Gastroesophageal sphincter (tissue), 3 donors: ENCODE results near the gene NKAIN2.

ENCODE experiments used
- POLR2A ChIP-seq, 2 donors: fragments of 450-650 bp; IDR thresholded peaks; one replicate each; pipeline ENCODE4 v1.6.1; 2017; ENCODE audit warnings: antibody characterized with exemption in 2 of 2, mild to moderate bottlenecking in 2 of 2, moderate library complexity in 1 of 2
- POLR2AphosphoS5 ChIP-seq: sonication (generic); formaldehyde crosslinking; IDR thresholded peaks from one replicate; pipeline ENCODE4 v1.6.1; 2017; ENCODE audit warnings: antibody characterized with exemption
- TF ChIP-seq, protein P1 (sequence below), 4 experiments: fragments of 200-600 bp in 2 of 4; fragments of 450-650 bp in 2 of 4; sonication (generic) in 1 of 4; IDR thresholded peaks; one replicate each; pipeline ENCODE4 v1.5.1; 2017 to 2019; ENCODE audit warnings: antibody characterized with exemption in 4 of 4, mild to moderate bottlenecking in 2 of 4, moderate library complexity in 2 of 4

- TF ChIP-seq, protein P1, sequence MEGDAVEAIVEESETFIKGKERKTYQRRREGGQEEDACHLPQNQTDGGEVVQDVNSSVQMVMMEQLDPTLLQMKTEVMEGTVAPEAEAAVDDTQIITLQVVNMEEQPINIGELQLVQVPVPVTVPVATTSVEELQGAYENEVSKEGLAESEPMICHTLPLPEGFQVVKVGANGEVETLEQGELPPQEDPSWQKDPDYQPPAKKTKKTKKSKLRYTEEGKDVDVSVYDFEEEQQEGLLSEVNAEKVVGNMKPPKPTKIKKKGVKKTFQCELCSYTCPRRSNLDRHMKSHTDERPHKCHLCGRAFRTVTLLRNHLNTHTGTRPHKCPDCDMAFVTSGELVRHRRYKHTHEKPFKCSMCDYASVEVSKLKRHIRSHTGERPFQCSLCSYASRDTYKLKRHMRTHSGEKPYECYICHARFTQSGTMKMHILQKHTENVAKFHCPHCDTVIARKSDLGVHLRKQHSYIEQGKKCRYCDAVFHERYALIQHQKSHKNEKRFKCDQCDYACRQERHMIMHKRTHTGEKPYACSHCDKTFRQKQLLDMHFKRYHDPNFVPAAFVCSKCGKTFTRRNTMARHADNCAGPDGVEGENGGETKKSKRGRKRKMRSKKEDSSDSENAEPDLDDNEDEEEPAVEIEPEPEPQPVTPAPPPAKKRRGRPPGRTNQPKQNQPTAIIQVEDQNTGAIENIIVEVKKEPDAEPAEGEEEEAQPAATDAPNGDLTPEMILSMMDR (IDR thresholded peaks at IDR 0.05) = no peak
- TF ChIP-seq POLR2AphosphoS5 (no peak), POLR2A (IDR thresholded peaks at IDR 0.05) (no peak)
These were observed 237.0 kb downstream of the NKAIN2 start for GRCh38 chr6:124040655-124041054.
